Stimulated activated CD8-positive, alpha-beta memory T cell treated with anti-CD3 and anti-CD28 coated beads, Interleukin-2, amount 100 ng/mL, for 1 hour (primary cell): ENCODE measurements around the gene PPA1.
A peak's percentile ranks its signal among the peaks of the same experiment; 100 is the strongest.
"Not testable (repeated sequence)": the region's sequence is repeated elsewhere in the genome, so short reads cannot be mapped to it uniquely, and the experiment has no call there.

ENCODE experiments used
- DNase-seq, 2 donors: peaks; one replicate each; pipeline ENCODE4 v3.0.0-alpha.2; 2020; ENCODE audit warnings: low read depth in 2 of 2

PPA1 gene

DNA sequence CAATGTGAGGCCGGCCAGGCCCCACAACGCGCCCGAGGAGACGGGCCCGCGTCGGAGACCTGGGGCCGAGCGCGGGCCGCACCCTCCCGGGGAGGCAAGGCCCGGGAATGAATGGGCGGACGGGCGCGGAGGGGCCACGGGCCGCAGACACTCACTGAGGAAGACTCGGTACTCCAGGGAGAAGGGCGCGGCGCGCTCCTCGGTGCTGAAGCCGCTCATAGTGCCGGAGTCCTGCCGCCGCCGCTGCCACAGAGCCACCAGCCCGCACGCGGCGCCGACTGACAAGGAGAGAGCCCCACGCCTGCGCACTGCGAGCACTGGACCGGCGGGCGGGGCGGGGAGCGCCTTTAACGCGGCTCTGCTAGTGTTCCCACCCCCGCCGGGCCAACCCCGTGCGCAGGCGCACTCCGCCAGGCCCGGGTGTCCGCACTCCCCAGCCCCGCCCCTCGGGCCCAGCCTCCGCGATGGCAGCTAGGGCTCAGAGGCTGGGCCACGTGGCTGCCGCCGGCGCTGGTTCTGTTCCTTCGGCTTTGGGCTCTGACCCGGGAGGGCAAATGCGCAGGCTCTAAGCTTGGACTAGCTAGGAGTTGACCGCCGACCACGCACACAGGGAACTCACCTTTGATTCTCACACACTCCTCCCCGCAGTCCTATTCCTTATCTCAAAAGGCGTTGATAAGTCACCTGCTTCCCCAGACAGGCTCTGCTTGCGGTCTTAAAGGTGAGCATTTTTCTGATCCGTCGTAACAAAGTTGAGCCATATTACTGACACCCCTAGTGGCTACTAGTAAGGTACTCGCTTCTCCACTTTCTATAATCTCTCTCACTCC lies at the start of gene PPA1:
PPA1 (minus strand) TSS at position 321 of the 830 bp plus-strand sequence; CDS start at position 219, 102 bp downstream.
- peak; percentile 98 for DNase-seq

DNA sequence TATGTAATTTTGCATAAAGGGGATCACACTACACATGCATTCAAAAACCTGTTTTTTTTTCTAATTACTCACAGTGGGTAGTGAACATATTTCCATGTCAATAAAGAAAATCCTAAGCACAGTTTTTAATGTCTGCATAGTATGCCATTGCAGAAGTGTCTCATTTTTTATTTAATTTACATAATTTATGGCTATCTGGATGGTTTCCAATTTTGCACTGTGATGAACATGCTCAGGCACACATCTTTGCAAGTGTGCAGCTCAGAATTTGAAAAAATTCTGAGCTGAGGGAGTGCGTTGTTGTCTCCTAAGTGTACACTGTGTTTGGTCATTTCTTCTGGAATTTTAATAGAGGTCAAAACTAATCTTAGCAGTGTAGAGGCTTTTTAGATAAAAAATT lies 48.4 kb upstream of the PPA1 start:
- DNase-seq, result no peak

GRCh38 chr10:70280099-70280498 lies 46.9 kb upstream of the PPA1 start:
- no peak for DNase-seq

- DNase-seq, result no peak
Measured at GRCh38 chr10:70277396-70278030, 44.3 kb upstream of the PPA1 start.

GRCh38 chr10:70274643-70275042 lies 41.4 kb upstream of the PPA1 start:
- no peak for DNase-seq

DNA sequence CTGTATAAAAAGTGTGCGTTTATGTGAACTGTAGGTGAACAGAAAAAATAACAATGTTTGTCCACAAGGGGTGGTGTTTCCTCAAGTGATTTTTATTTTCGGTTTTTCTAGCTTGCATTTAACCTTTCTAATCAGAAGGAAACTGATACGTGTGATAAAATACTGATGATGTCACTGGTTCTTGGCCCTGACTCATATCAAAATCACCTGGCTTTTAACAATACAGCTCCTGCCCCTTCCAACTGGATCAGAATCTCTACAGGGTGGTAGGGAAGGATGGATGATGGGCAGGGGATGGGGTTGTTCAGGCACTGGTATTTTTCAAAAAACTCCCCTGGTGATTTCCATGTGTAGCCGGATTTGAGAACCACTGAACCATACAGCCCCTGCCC lies 39.7 kb upstream of the PPA1 start:
- DNase-seq, result no peak

DNA sequence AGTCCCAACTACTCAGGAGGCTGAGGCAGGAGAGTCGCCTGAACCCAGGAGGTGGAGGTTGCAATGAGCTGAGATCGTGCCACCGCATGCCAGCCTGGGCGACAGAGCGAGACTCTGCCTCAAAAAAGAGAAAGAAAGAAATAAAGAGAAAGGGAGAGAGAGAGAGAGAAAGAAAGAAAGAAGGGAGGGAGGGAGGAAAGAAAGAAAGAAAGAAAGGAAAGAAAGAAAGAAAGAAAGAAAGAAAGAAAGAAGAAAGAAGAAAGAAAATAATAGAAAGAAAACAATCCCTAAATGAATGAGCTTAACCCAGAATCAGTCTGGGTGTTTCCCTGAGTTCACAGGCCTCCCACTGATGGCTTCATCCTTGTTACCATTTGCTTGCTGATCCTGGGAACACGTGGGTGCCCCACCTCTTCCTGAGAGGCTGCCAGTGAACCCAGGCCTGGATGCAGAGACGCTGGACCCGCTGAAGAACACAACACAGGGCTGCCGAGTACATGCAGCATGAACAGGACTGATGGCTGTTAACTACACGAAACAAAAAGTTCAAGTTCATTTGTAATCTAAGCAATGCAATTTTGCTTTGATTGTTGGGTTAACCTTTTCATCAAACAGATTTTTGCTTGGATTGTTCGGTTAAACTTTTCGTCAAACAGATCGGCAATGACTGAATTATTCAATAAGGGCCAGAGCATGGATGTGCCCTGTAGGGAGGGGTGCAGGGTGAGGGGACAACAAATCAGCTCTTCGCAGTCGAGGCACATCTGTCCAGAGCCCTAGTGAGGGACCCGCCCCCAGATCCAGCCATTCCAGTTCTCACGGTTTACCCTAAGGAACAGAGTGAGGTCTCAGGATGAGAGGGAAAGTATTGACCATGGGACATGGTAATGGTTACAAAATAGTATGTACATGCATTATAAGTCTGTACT lies 39.0 kb upstream of the PPA1 start:
- no peak for DNase-seq

- no peak for DNase-seq
Measured at GRCh38 chr10:70270952-70271351, 37.7 kb upstream of the PPA1 start.

GRCh38 chr10:70269741-70270140 lies 36.5 kb upstream of the PPA1 start:
- no peak for DNase-seq

GRCh38 chr10:70268376-70268775 lies 35.1 kb upstream of the PPA1 start:
- no peak for DNase-seq

- no peak for DNase-seq
Measured at GRCh38 chr10:70267161-70267933, 34.1 kb upstream of the PPA1 start.

GRCh38 chr10:70266701-70267100 lies 33.5 kb upstream of the PPA1 start:
- no peak for DNase-seq

DNA sequence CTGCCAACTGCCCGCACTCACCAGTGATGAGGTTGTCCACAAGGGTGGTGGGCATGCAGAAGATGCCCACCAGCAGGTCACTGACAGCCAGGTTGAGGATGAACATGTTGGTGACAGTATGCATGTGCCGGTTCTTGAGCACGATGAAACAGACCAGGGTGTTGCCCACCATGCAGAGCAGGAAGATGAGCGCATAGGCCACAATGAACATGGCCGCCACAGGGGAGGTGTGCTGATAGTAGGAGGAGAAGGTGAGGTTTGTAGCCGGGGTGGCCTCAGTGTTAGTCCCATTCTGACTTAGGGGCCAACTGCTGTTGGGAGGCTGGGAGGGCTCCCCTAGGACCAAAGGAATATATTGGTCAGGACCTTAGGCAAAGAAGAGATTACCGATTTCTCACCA lies 32.8 kb upstream of the PPA1 start:
- DNase-seq, result no peak

- DNase-seq, result no peak
Measured at GRCh38 chr10:70265032-70265689, 31.9 kb upstream of the PPA1 start.

GRCh38 chr10:70260734-70261133 lies 27.5 kb upstream of the PPA1 start:
- no peak for DNase-seq

DNA sequence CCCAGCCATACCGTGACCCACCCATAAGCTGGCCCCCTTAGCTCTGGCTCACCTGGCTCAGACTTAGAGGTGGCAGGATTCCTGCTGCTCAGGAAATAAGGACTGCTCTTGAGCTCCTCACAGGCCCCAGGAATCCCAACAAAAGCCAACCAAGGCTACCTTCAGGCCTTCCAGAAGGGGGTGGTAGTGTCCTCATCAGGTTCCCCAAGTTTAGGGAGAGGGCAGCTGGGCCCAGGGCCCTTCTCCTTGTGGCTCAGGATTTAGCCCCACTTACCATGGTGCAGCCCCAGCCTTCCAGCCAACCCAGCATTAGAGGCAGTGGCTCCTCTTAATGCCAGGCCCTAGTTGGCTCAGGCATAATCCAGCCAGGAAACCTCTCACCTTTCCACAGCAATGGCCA lies 27.0 kb upstream of the PPA1 start:
- DNase-seq, result no peak

DNA sequence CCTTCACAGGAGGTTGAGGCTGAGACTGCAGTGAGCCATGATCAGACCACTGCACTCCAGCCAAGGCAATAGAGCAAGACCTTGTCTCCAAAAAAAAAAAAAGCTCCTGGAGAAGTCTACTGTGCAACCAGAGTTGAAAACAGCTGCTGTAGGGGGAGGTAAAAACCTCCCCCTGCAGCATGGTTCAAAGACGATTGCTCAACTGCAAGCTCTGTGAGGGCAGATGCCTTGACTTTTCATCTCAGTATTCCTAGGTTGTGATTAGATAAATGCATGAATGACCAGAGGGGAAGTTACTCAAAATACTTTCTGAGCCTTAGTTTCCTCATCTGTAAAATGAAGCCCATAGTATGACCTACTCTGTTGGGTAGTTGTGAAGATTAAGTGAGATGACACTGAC lies 25.0 kb upstream of the PPA1 start:
- DNase-seq, result no peak

DNA sequence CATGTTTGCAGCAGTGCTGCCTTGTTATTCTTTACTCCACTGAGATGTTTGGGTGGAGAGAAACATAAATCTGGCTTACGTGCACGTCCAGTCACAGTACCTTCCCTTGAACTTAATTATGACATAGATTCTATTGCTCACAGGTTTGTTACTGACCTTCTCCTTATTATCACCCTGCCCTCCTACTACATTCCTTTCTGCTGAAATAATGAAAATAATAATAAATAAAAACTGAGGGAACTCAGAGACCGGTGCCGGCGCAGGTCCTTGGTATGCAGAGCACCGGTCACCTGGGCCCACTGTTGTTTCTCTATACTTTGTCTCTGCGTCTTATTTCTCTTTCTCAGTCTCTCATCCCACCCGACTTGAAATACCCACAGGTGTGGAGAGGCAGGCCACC lies 24.6 kb upstream of the PPA1 start:
- DNase-seq, result not testable (repeated sequence)

DNA sequence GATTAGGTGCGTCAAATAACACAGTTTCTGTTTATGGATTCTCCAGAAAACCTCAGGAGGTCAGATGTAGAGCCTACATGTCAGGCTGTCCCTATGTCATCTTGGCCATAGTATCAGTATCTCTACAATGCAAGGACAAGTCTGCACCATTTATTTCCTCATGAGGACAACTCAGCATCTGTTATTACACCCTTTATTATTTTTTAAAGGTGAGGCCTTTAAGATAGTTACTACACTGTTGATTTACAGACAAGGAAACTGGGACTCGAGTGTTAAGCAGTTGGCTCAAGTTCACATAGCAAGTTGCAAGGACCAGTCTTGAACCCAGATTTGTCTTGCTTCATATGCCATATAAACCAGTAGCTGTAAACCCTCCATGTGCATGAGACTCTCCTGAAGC lies 23.2 kb upstream of the PPA1 start:
- DNase-seq, result no peak

DNA sequence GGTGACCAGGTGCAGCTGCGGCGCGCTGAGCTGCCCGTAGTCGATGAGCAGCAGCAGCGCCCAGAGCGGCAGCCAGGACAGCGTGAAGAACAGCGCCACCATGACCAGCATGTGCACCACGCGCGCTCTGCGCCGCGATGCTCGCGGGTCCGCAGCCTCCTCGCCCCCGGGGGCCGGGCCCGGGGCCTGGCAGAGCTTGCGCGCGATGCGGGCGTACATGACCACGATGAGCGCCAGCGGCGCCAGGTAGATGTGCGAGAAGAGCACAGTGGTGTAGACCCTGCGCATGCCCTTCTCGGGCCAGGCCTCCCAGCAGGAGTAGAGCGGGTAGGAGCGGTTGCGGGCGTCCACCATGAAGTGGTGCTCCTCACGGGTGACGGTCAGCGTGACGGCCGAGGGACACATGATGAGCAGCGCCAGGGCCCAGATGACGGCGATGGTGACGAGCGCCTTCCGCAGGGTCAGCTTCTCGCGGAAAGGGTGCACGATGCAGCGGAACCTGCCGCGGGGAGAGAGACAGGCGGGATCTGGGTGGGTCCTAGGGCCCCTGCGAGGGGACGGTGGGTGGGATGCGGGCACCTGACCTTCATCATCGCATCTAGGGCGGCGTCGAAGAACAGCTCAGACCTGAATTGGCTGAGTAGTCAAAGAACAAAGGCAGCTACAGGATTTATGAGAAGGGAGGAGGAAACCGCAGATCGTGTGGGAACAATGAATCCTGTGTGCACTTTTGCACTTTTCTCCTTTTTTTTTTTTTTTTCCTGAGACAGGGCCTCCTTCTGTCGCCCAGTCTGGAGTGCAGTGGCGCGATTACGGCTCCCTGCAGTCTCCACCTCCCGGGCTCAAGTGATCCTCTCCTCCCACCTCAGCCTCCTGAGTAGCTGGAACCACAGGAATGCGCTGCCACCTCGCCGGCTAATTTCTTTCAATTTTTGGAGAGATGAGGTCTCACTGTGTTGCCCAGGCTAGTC lies 22.4 kb upstream of the PPA1 start:
- DNase-seq, result no peak
